ENCODE data around the gene LIF. TPM values are rescaled to one million over a fixed set of nuclear protein-coding genes. Genes with fewer than 3 reads are reported as not detected.

Gene LIF
- total and polyA plus RNA-seq, 2 donors from 2014 or later = 0.67 to 10.7 TPM

DNA sequence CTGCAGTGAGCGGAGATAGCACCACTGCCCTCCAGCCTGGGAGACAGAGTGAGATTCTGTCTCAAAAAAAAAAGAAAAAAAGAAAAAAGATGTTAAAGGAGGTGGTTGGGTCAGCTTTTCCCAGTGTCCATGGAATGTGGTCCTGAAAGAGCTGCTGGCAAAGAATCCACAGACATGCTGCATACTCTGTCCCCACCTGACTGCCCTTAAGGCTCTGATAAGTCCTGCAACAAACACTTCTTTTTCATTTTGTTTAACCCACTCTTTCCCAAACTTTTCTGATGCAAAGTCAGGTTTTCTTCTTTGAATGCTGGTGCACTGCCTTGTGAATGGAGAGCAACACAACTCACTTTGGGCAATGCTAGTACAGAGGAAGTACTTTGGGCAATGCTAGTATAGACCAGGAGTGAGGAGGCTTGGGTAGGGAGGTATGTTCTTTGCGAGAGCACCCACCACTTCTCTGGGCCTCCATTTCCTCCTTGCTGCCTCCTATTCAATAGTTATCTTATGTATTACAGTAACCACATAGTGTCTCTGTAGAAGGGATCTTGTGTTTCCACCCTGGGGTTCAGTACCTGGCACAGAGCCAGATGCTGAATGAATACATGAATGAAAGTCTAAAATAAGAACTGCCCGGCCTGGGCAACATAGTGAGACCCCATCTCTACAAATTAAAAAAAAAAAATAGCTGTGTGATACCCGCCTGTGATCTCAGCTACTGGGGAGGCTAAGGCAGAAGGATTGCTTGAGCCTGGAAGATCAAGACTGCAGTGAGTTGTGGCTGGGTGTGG lies 18.9 kb downstream of the LIF start:
- no peaks in the 10 kb centered on the region for H3K9me3 ChIP-seq (ENCODE audit: control insufficient read depth in 2 of 3, insufficient read depth in 1 of 3, low read length in 3 of 3)
- no peak overlapping the region for H3K9ac ChIP-seq (ENCODE audit: low read length in 3 of 3)
- DNase-seq = no peak
- H3K4me3 ChIP-seq (ENCODE audit: low read length in 3 of 3) = no peak overlapping the region
- intact Hi-C loops (cut with DNase I) = no loop called here
- no peaks in the 10 kb centered on the region for H3K36me3 ChIP-seq (ENCODE audit: control insufficient read depth in 2 of 3, insufficient read depth in 3 of 3, low read length in 3 of 3)
- no peak for TF ChIP-seq CTCF (IDR thresholded peaks at IDR 0.05; ENCODE audit: borderline replicate concordance, extremely low read depth, insufficient read depth)
- peaks cover 0 to 6% (median 0%) of the 10 kb centered on the region in 3 donors for H3K4me1 ChIP-seq (ENCODE audit: control insufficient read depth in 2 of 3, insufficient read depth in 2 of 3, low read depth in 1 of 3, low read length in 3 of 3)
- no peaks in the 10 kb centered on the region for H3K27me3 ChIP-seq (ENCODE audit: control insufficient read depth, insufficient read depth, low read length)
- H3K27ac ChIP-seq (ENCODE audit: low read depth in 2 of 2, low read length in 2 of 2) = no peak overlapping the region
- FAIRE-seq = no peak

- H3K4me1 ChIP-seq (ENCODE audit: control insufficient read depth in 2 of 3, insufficient read depth in 2 of 3, low read depth in 1 of 3, low read length in 3 of 3) = peaks cover 0 to 6% (median 0%) of the 10 kb centered on the region in 3 donors
- no peak overlapping the region for H3K9ac ChIP-seq (ENCODE audit: low read length in 3 of 3)
- no peak for TF ChIP-seq CTCF (IDR thresholded peaks at IDR 0.05; ENCODE audit: borderline replicate concordance, extremely low read depth, insufficient read depth)
- H3K27ac ChIP-seq (ENCODE audit: low read depth in 2 of 2, low read length in 2 of 2) = no peak overlapping the region
- no peaks in the 10 kb centered on the region for H3K27me3 ChIP-seq (ENCODE audit: control insufficient read depth, insufficient read depth, low read length)
- no peaks in the 10 kb centered on the region for H3K36me3 ChIP-seq (ENCODE audit: control insufficient read depth in 2 of 3, insufficient read depth in 3 of 3, low read length in 3 of 3)
- no peak for FAIRE-seq
- no peak overlapping the region for H3K4me3 ChIP-seq (ENCODE audit: low read length in 3 of 3)
- H3K9me3 ChIP-seq (ENCODE audit: control insufficient read depth in 2 of 3, insufficient read depth in 1 of 3, low read length in 3 of 3) = no peaks in the 10 kb centered on the region
- intact Hi-C loops (cut with DNase I) = no loop called here
- DNase-seq = no peak
Measured at GRCh38 chr22:30226192-30226832, 20.2 kb downstream of the LIF start.

- no peaks in the 10 kb centered on the region for H3K9me3 ChIP-seq (ENCODE audit: control insufficient read depth in 2 of 3, insufficient read depth in 1 of 3, low read length in 3 of 3)
- H3K27me3 ChIP-seq (ENCODE audit: control insufficient read depth, insufficient read depth, low read length) = no peaks in the 10 kb centered on the region
- TF ChIP-seq CTCF (IDR thresholded peaks at IDR 0.05; ENCODE audit: borderline replicate concordance, extremely low read depth, insufficient read depth) = no peak
- DNase-seq = no peak
- no peak overlapping the region for H3K27ac ChIP-seq (ENCODE audit: low read depth in 2 of 2, low read length in 2 of 2)
- intact Hi-C loops (cut with DNase I) = no loop called here
- no peak overlapping the region for H3K9ac ChIP-seq (ENCODE audit: low read length in 3 of 3)
- H3K36me3 ChIP-seq (ENCODE audit: control insufficient read depth in 2 of 3, insufficient read depth in 3 of 3, low read length in 3 of 3) = no peaks in the 10 kb centered on the region
- no peak for FAIRE-seq
- no peak overlapping the region for H3K4me3 ChIP-seq (ENCODE audit: low read length in 3 of 3)
- peaks cover 0 to 6% (median 0%) of the 10 kb centered on the region in 3 donors for H3K4me1 ChIP-seq (ENCODE audit: control insufficient read depth in 2 of 3, insufficient read depth in 2 of 3, low read depth in 1 of 3, low read length in 3 of 3)
Measured at GRCh38 chr22:30225220-30225927, 21.2 kb downstream of the LIF start.
